ENCODE measurements around the gene DYNC1H1.

The DYNC1H1 gene

GRCh38 chr14:102055181-102055901 lies 91.0 kb downstream of the DYNC1H1 start:
- TF ChIP-seq, protein P1, sequence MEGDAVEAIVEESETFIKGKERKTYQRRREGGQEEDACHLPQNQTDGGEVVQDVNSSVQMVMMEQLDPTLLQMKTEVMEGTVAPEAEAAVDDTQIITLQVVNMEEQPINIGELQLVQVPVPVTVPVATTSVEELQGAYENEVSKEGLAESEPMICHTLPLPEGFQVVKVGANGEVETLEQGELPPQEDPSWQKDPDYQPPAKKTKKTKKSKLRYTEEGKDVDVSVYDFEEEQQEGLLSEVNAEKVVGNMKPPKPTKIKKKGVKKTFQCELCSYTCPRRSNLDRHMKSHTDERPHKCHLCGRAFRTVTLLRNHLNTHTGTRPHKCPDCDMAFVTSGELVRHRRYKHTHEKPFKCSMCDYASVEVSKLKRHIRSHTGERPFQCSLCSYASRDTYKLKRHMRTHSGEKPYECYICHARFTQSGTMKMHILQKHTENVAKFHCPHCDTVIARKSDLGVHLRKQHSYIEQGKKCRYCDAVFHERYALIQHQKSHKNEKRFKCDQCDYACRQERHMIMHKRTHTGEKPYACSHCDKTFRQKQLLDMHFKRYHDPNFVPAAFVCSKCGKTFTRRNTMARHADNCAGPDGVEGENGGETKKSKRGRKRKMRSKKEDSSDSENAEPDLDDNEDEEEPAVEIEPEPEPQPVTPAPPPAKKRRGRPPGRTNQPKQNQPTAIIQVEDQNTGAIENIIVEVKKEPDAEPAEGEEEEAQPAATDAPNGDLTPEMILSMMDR (IDR thresholded peaks at IDR 0.05; ENCODE audit: low read depth, low read length) = no peak
- no peak overlapping the region for H3K4me3 ChIP-seq (replicated peaks in 1 of 2; ENCODE audit: low read depth in 2 of 2, low read length in 2 of 2)
- DNase-seq (ENCODE audit: low read depth in 2 of 2) = peak; percentile 50 to 74

GRCh38 chr14:102056694-102057442 lies 92.5 kb downstream of the DYNC1H1 start:
- H3K4me3 ChIP-seq (replicated peaks in 1 of 2; ENCODE audit: low read depth in 2 of 2, low read length in 2 of 2) = no peak overlapping the region
- TF ChIP-seq, protein P1 (IDR thresholded peaks at IDR 0.05; ENCODE audit: low read depth, low read length) = no peak
- DNase-seq (ENCODE audit: low read depth in 2 of 2) = no peak

GRCh38 chr14:102057480-102058114 lies 93.2 kb downstream of the DYNC1H1 start:
- TF ChIP-seq, protein P1 (IDR thresholded peaks at IDR 0.05; ENCODE audit: low read depth, low read length) = no peak
- DNase-seq (ENCODE audit: low read depth in 2 of 2) = no peak
- no peak overlapping the region for H3K4me3 ChIP-seq (replicated peaks in 1 of 2; ENCODE audit: low read depth in 2 of 2, low read length in 2 of 2)

DNA sequence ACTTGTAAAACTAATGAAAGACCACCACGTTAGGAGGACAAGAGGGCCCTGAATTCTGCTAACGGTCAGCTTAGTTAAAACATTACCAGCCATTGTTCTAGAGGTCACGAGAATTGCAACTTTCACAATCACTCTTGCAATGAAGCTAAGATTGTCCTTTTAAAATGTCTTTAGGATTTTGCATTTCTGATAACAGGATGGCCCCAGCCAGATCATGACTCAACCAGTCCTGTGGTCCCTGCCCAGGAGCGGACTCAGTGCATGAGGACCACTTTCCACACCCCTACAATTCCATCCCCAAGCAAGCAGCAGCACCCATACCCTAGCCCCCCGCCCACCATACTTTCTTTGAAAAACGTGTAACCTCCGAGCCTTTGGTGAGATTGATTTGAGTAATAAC lies 93.8 kb downstream of the DYNC1H1 start:
- peak in 1 of 2 donors; percentile 48 for DNase-seq (ENCODE audit: low read depth in 2 of 2)
- no peak overlapping the region for H3K4me3 ChIP-seq (replicated peaks in 1 of 2; ENCODE audit: low read depth in 2 of 2, low read length in 2 of 2)
- TF ChIP-seq, protein P1 (IDR thresholded peaks at IDR 0.05; ENCODE audit: low read depth, low read length) = no peak

DNA sequence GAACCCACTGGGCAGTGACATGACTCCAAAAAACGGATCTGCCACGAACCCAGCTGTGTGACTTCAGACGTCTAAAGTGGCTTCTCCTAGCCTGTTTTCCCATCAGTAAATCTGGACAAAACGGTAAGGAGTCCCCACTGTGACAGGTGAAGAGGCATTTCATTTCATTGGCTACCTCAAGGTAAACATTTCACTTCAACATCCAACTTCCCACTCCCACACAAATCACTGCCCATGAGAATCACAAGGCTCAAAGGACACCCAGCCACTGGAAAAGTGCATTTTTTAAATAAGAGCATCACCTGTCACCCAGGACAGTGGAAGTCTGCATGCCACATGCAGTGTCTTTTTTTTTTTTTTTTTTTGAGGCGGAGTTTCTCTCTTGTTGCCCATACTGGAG lies 94.6 kb downstream of the DYNC1H1 start:
- TF ChIP-seq, protein P1 (IDR thresholded peaks at IDR 0.05; ENCODE audit: low read depth, low read length) = no peak
- DNase-seq (ENCODE audit: low read depth in 2 of 2) = no peak
- H3K4me3 ChIP-seq (replicated peaks in 1 of 2; ENCODE audit: low read depth in 2 of 2, low read length in 2 of 2) = no peak overlapping the region

DNA sequence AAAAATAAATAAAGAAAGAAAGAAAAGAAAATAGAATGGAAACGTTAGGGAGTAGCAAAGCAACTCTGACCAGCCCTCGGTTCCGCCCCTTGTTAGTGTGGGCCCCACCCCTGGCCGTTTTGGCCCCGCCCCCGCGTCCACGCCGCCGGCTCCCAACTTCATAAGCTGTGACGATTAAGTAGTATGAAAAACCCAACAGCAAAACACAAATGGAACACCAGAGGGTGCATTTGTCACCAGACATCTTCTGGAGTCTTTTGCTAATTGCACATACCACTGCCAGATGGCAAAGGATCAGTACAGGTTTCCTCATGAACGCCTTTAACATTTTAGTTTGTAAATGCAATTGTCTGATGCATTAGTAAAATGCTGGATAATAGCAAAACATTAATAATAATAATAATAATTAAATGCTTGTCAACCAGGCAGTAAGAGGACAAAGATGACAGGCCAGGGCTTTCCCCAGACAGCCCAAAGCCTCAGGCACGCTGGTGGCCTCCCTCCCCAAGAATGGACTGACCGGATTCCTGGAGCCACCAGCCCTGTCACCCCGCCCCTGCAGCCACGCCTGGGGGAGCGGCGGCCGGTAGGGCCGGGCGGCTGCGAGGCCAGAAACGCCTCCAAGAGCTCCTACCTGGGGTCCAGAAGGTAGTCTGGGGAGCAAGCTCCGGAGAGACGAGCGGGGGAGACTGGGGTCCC lies 98.9 kb downstream of the DYNC1H1 start:
- no peak overlapping the region for H3K4me3 ChIP-seq (replicated peaks in 1 of 2; ENCODE audit: low read depth in 2 of 2, low read length in 2 of 2)
- peak; percentile 93 to 94 for DNase-seq (ENCODE audit: low read depth in 2 of 2)
- TF ChIP-seq, protein P1 (IDR thresholded peaks at IDR 0.05; ENCODE audit: low read depth, low read length) = peak; percentile 54
